GM18858 (cell line): ENCODE data around the gene NHS.
A peak's percentile ranks its signal among the peaks of the same experiment; 100 is the strongest.

Experiments used
- ATAC-seq: cut with Tn5 transposase; IDR thresholded peaks from one replicate; pipeline ENCODE4 v1.9.1; 2021; ENCODE audit not compliant: unreplicated experiment

The NHS gene

DNA sequence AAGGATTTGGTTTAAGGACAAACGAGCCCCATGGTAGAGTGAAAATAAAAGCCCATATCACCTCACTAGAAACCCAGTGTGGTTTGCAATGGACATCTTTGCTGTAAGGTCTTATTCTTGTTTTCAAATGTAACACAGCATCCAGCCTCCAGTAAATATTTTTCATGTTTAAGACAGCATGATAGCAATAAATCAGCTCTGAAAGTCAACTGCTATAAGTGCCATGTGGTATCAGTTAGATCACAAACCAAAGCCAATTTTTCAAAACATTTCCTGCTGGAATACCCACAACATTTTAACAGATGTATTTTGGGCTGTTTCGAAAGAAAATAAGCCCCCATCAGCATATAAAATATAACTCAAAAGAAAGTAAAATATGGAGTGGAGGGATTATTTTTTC, 338.3 kb downstream of the NHS start:
- no peak for ATAC-seq

DNA sequence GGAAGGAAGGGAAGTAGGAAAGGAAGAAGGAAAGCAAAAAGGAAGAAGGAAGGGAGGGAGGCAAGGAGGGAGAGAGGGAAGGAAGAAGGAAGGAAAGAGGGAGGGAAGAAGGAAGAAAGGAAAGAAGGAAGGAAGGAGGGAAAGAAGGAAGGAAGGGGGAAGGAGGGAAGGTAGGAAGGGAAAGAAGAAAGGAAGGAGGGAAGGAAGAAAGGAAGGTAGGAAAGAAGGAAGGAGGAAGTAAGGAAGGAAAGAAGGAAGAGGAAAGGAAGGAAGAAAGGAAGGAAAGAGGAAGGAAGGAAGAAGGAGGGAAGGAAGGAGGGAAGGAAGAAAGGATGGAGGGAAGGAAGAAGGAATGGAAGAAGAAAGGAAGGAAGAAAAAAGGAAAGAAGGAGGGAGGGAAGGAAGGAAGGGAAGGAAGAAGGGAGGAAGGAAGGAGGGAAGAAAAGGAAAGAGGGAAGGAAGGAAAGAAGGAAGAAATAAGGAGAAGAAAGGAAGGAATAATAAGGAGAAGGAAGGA, 343.7 kb downstream of the NHS start:
- no peak for ATAC-seq

DNA sequence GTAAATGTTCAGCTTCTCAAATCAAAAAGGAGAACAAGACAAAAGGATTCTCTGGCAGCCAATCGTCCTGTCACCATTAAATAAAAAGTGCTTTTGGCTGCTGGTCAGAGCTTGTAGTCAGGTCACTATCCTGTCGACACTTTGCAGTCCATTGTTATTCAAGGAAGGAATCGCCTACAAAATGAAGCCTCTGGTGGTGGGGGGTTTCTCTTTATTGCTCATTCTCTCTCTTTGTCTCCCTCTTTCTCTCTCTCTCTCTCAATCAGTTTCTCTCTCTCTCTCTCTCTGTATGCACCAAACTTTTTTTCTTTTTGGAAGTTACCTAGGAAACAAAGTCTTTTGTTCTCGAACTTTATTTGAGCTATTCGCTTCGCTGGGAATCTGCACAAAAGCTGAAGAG, 344.7 kb downstream of the NHS start:
- ATAC-seq, result no peak

DNA sequence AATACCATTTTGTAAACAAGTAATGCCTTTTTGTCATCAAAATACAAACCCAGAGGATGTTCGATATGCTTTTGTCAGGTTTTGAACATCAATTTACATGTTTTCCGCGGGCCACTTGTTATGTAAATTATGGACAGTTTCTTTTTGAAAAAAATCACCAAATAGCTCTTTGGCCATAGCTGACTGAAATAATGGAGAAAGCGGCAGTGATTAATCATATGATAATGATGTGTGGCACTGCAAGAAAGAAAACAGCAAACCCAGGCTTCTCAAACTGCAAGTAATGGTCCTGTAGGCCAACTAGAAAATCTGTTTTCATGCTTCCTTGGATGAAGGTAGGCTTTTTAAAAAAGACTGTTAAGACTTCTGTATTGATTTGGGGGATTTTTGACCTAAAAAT, 346.7 kb downstream of the NHS start:
- ATAC-seq, result no peak

DNA sequence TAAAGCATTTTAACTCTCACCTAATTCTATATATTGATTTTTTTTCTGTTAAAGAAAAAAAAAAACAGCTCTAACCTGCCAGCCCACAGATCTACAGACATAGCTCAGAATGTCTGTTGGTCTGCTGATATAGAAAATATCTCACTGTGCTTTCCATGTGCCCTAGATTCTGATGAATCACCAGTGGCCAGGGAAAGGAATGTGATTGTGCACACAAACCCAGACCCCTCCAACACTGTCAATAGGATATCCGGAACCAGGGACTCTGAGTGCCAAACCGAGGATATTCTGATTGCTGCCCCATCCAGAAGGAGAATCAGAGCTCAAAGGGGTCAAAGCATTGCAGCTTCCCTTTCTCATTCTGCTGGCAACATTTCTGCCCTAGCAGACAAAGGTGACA, 350.2 kb downstream of the NHS start:
- no peak for ATAC-seq

DNA sequence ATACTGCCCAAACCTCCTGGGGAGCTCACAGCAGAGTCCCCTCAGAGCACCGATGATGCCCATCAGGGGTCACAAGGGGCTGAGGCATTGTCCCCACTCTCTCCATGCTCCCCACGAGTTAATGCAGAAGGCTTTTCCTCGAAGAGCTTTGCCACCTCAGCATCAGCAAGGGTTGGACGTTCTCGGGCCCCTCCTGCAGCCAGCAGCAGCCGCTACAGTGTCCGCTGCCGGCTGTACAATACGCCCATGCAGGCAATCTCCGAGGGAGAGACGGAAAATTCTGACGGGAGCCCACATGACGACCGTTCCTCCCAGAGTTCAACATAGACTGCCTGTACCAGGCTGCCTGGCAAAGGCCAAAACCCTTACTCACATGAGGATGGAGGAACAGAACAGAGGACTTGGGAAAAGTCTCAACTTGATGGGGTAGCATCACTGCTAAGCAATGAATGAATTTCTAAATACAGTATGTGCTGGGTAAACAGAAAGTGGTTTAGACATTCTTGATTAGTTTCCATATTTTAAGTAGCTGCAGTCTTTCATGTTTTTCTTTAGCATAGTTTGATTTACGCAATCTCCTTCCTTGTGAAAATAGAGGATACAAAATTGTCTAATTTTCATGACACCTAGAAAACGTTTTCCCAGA, 357.3 kb downstream of the NHS start:
- ATAC-seq, result no peak

DNA sequence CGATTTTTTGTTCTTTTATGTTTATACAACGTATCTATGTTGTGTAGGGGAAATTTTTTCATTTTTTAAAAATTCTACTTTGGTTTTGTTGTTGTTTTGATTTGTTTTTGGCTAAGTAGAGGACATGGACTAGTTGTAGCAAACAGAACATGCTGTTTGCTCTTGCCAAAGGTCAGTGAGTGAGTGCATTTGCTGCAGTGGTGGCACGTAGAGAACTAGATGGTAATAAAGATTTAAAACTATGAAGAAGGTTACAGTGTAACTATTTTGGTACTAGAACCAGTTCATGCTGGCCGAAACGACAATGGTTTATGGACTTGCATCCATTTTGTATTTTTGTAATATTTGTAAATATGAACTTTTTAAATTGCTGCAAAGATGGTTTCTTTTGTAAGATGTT, 360.4 kb downstream of the NHS start:
- no peak for ATAC-seq

DNA sequence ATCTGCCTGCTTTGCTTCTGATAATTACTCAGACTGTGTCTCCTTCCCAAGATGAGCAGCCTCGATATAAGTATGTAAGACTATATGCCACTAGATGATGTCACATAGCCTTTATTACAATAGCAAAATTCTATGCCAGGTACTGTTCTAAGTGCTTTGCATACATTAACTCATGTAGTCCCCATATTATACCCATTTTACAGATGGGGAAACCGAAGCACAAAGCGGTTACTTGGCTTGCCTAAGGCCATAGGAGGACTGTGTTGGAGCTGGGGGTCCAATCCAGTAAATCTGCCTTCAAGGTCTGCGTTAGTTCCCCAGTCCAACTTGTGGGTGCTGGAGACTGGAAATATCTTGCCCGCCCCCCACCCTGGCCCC, 361.5 kb downstream of the NHS start:
- no peak for ATAC-seq

DNA sequence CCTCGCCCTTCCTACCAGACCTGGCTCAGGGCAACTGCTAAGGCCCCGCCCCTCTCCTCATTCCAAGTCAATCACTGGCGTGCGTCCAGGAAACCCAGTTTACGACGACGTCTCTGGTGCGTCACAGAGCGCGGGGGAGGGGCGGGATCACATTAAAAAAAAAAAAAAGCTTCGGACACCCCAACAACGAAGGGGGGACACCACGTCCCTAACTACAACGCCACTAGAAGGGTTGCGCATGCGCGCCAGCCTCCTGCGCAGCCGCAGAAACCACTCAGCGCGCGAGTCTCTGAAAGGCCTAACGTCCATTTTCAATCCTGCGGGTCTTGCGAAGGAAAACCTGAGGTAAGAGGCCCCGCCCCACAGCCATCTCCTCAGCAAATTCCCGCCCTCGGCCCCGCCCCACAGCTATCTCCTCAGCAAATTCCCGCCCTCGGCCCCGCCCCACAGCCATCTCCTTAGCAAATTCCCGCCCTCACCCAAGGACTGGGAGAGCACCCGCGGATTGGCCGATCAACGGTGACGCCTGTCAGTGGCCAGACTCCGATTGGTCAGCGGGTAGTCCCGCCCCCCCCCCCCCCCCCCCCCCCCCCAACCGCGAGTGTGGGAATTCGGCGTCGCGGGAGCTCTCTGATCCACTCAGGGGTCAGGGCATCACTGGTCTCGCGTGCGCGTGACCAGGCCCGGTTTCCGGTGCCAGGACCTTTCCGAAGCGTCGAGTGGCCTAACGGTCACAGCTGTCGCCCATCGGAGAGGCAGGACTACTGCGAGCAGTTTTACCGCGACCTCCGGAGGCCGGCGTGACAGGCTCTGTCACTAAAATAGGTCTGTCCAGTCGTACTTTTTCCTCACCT, 362.1 kb downstream of the NHS start, which contains the start of gene SCML1:
Gene SCML1, plus strand, starts transcription at position 638 of the 854 bp plus-strand sequence. CDS start 6,694 bp downstream, outside the sequence.
- no peak for ATAC-seq

DNA sequence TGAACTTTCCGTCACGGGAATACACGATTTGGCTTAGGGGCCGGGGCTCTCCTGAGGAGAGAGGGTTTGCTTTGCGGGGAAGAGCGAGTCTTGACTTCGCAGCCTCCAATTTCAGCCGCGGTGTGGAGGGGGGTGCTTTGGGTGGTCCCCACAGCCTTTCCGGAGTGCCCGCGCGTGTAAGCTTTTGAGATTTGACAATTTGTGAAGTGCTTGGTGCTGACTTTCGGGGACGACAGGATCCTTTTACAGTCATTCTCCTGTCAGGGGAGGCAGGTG, 362.6 kb downstream of the NHS start:
- no peak for ATAC-seq

DNA sequence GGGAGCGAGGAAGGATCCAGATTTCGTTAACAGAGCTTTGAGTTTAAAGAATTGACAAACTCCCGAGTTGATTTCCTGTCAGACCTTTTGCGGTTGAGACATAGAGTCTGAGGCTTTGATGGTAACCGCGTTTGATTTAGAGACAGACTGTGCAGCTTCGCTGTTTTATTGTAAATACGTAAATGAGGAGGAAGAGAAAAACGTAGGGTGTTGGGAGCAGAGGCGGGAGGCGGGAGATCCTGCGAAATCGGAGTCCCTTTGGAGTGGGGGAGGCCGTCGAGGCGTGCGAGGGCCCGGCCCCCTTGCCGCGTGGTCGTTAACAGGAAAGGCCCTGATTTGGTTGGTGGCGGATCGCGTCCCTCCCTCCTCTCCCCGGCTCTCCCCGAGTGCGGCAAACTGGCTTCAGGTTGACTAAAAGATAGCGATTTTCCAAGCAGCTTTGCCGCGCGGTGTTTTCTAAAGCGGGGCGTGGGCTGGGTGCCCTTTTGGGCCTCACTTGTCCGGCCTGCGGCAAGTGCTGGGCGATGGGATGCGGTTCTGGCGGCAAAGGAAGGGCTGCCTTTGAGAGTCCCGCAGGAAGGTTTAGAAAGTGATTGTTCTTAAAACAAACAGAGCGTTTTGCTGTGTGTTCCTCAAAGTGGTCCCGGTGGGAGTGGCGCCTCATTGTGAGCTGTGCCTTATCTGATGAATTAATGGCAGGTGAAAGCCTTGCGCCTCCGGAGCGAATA, 363.1 kb downstream of the NHS start:
- no peak for ATAC-seq

DNA sequence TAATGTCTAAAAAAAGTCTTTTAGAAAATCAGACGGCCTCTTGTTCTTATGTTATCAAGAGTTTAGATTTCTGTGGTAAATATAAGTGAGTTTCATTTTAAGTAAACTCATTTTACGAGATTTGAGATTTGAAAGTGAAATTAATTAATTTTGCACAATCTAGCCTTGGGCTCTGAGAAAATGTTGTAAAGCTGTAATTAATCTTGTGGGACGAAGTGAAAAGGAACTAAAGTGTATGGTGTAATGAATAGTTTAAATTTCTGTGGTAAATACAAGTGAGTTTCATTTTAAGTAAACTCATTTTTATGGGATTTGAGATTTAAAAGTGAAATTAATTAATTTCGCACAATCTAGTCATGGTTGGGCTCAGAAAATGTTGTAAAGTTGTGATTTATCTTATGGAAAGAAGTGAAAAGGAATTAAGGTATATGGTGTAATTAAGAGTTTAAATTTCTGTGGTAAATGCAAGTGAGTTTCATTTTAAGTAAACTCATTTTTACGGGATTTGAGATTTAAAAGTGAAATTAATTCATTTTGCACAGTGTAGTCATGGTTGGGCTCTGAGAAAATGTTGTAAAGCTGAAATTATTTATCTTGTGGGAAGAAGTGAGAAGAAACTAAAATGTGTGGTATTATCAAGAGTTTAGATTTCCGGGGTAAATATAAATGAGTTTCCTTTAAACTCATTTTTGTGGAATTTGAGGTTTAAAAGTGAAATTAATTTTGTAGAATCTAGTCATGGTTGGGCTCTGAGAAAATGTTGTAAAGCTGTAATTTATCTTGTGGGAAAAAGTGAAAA, 363.9 kb downstream of the NHS start:
- ATAC-seq, result no peak

DNA sequence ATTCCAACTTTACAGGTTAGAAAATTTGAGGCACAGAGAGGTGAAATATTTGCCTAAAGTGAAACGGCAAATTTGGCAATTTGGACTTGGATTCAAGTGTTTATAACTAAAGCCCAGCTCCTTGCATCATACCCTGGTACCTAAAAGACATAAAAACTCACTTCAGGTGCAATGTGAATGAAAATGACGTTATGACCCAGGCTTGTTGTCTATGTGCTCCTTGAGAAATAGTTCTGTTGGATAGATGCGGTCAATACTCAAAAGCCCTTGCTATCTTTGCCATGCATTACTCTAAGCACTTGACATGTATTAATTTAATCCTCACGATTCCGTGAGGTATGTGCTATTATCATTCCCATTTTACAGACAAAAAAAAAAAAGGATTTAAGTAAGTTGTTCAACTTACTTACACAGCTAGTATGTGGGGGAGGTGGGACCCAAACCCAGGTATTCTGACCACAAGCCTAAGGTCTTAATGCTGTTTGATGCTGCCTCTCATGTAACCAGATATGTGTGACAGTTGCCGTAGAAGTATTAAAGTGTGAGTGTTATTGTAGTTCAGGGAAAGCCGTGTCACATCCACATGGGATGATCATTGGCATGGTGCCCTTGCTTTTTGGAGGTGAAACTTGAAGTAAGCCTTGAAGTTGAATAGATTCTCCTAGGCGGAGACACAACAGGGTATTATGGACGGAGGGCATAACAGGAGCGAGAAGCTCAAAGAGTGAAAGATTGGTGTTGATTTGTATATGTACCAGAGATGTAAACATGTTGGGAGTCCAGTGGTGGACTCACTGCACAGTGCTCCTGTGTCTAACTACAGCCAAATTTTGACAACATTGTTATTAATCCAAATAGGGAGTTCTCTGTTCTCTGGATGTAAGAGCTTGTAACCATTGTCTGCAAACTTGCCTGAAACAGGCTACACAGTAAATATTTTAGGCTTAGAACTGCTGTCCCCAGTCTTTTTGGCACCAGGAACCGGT, 365.4 kb downstream of the NHS start:
- no peak for ATAC-seq

DNA sequence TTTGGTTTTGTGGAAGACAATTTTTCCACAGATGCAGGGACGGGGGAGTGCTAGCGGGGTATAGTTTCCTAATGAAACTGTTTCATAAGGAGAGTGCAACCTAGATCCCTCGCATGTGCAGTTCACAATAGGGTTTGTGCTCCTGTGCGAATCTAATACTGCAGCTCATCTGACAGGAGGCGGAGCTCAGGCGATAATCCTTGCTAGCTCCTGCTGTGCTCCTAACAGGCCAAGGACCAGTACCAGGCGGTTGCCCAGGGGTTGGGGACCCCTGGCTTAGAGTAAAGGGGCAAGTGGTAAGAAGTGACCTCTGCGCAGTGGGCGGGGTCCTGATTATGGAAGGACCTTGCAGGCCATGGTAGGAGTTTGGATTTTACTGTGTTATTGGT, 366.1 kb downstream of the NHS start:
- no peak for ATAC-seq

DNA sequence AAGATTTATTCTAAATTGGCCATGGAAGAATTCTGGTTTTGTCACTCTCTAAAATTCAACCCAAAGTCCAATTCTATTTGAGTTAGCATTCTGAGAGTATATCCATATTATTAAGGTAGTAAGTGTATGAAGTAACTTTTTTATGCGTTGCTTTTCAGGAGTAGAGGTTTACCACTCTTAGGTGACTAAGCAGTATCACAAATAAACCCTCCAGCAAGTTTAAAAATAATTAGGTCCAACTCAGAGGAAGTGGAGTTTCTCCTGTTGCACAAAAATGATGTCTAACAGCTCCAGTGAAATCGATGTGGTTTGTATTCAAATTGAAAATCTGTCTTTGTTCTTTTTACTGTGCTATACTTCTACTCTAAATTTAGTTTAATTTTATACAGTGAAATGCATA, 368.9 kb downstream of the NHS start:
- no peak for ATAC-seq

DNA sequence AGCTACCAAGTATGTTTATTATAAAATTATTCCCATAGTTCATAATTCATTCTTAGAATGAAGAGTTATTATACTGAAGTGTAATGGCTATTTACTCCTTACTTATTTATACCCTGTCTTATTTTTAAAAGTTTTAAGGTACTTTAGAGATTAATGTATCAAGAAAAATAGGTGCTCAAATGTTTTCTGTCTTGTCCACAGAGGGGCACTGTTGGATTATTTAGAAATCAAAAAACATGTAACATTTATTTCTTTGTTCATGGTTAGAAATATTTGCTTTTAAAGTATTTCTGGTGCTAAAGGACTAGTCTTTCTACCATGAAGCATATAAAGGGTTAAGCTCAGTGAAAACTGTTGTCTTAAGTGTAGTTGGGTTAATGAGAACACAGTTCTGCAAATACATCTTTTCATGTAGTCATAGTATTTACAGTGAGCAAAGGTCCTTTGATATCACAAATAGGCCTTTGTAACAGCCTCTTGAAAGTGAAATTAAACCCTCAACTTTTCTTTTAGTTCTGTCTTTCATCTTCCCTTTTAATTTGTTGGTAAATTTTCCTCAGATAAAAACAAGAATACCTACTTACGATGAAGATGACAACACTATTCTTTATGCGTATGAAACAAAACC, 370.0 kb downstream of the NHS start:
- ATAC-seq, result no peak

DNA sequence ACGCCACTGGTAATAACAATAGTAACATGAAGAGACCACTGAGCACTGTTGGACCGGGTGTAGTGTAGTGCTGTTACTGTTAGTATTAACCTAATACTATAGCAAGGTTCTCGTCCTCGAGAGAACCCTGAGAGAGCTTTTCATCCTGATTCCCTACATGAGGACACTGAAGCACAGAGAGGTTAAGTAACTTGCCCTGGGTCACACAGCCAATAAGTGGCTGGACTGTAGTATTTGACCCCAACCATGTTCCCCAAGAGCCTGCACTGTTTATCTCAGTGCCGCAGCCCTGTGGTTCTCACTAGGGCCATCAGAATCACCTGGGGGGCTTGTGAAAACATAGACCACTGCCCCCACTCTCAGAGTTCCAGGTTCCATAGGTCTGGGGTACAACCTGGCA, 372.7 kb downstream of the NHS start:
- no peak for ATAC-seq

DNA sequence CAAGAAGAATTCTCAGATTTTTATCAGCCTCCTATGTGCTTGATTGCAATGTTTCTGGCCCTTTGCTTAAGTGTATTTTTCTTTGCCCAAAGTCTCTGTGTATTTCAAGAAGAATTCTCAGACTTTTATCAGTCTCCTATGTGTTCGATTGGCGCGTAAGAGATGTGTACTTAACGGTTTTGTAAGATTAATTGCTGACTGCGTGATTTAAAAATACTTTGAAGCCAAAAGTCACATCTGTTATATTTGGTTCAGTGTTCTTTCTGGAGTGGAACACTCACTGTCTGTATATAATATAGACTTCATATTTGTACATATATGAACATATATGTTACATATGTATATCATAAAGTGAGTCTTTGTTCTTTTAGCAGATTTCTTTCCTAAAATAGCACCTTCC, 373.7 kb downstream of the NHS start:
- ATAC-seq, result no peak

DNA sequence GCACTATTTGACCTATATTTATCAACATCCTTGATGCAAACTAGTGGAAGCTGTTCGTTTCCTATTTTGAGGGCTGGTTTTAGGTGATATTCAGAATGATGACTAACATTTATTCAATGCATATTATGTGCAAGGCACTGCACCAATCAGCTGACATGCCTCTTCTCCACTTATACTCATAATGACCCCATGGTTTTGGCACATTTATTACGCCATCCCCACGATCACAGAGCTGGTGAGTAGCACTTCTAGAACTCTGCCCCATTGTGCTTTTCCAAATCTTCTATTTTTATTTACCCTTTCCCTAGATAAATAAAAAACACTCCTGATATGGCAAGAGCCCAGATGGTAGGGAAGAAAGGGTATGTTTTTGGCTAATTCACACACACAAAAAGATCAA, 375.4 kb downstream of the NHS start:
- no peak for ATAC-seq

DNA sequence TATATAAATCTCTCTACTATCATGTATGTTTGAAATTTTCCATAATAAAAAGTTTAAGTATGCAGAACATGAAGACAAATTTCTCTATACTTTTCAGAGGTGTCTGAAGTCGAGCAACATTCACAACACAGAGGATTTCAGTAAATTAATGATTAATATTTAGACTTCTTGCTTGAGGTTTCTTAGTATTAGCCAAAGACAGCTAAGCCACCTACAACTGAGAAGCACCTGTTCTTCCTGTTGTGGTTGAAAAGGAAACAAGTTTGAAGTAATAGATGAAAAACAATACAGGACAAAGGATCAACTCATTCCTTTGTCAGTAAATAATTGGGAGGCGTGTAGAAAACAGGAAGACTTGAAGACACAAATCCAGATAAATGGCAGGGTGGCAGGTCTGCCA, 383.4 kb downstream of the NHS start:
- peak; percentile 58 for ATAC-seq
